HCT116 (cell line): ENCODE results near the gene EIF4E1B. TPM values are rescaled to one million over a fixed set of nuclear protein-coding genes. Genes with fewer than 3 reads are reported as not detected.

Source experiments
- ATAC-seq: fragments of 200-7000 bp; cut with Tn5 transposase; 2 replicates; pipeline ENCODE4 v1.9.1; 2020; ENCODE audit warnings: mild to moderate bottlenecking, moderate library complexity
- BruUV-seq: library from RNA; stranded (reverse); fragments of 400-500 nt; replicated peaks from 2 replicates; lab custom pipeline; 2021; lab: Mats Ljungman, UMichigan
- CTCF ChIA-PET: fragments of 300-600 bp; sonication (Branson Sonifier 250); formaldehyde crosslinking; loops from one replicate; lab custom pipeline; 2021; ENCODE audit warnings: antibody characterized with exemption; lab: Charles Lee
- POLR2A ChIA-PET: fragments of 300-600, 350-600 bp; sonication (Branson Sonifier 250); formaldehyde crosslinking; loops from one replicate; lab custom pipeline; 2021; ENCODE audit warnings: antibody characterized with exemption; lab: Charles Lee
- RAD21 ChIA-PET, 2 experiments: fragments of 300-600 bp; sonication (Branson Sonifier 250); formaldehyde crosslinking; loops; one replicate each; lab custom pipeline; 2023; ENCODE audit warnings: low total read pairs in 2 of 2; ENCODE audit not compliant: uncharacterized antibody in 2 of 2, unreplicated experiment in 2 of 2, low non-redundant PET in 1 of 2; lab: Charles Lee
- DNase-seq: peaks from one replicate; pipeline ENCODE4 v3.0.0-alpha.2; 2010; ENCODE audit warnings: low read depth, low spot score
- H2AFZ ChIP-seq: fragments of 200-600 bp; shearing (Covaris generic), sonication (generic); 2 replicates; pipeline ENCODE4 v1.6.1; 2017; ENCODE audit warnings: low read depth, mixed run types, mixed read lengths, antibody characterized with exemption, low read length; ENCODE audit not compliant: poor library complexity, severe bottlenecking
- H3K27ac ChIP-seq: 2 replicates; pipeline ENCODE4 v1.5.1; 2012; ENCODE audit warnings: low read depth, low read length
- H3K27me3 ChIP-seq: fragments of 200-600 bp; sonication (generic); 2 replicates; pipeline ENCODE4 v1.6.1; 2016; ENCODE audit warnings: mixed run types, low read length, mixed read lengths; ENCODE audit not compliant: insufficient read depth
- H3K36me3 ChIP-seq, 2 experiments: fragments of 200-500 bp in 1 of 2; fragments of 200-600 bp in 1 of 2; sonication (Bioruptor generic) in 1 of 2; sonication (generic) in 1 of 2; 2 replicates each; pipeline versions ENCODE4 v1.5.1 to v1.6.1; 2014 to 2016; ENCODE audit warnings: low read length in 2 of 2, inconsistent platforms in 1 of 2, mixed read lengths in 1 of 2, mixed run types in 1 of 2; ENCODE audit not compliant: insufficient read depth in 2 of 2, control insufficient read depth in 1 of 2
- H3K4me1 ChIP-seq, 2 experiments: fragments of 200-600 bp in 1 of 2; sonication (generic) in 1 of 2; 2 replicates each; pipeline versions ENCODE4 v1.5.1 to v1.6.1; 2012 to 2017; ENCODE audit warnings: low read length in 2 of 2, inconsistent platforms in 1 of 2, mild to moderate bottlenecking in 1 of 2, mixed read lengths in 1 of 2, mixed run types in 1 of 2, moderate library complexity in 1 of 2; ENCODE audit not compliant: insufficient read depth in 2 of 2, control insufficient read depth in 1 of 2
- H3K4me2 ChIP-seq: fragments of 200-600 bp; sonication (generic); 2 replicates; pipeline ENCODE4 v1.6.1; 2017; ENCODE audit warnings: mixed run types, low read length, mixed read lengths
- H3K4me3 ChIP-seq, 2 experiments: fragments of 200-600 bp in 1 of 2; sonication (generic) in 1 of 2; replicated peaks in 1 of 2; 2 replicates each; pipeline ENCODE4 v1.5.1; 2011 to 2016; ENCODE audit warnings: low read length in 2 of 2, control low read depth in 1 of 2, low read depth in 1 of 2, mild to moderate bottlenecking in 1 of 2, mixed read lengths in 1 of 2, mixed run types in 1 of 2
- H3K79me2 ChIP-seq: fragments of 200-600 bp; sonication (generic); 2 replicates; pipeline ENCODE4 v1.6.1; 2017; ENCODE audit warnings: mild to moderate bottlenecking, mixed run types, low read length, moderate library complexity, mixed read lengths; ENCODE audit not compliant: insufficient read depth
- H3K9ac ChIP-seq: fragments of 200-600 bp; sonication (generic); 2 replicates; pipeline ENCODE4 v1.6.1; 2016; ENCODE audit warnings: low read length, mixed read lengths
- H3K9me2 ChIP-seq: fragments of 200-600 bp; sonication (generic), shearing (Covaris generic); 2 replicates; pipeline ENCODE4 v1.6.1; 2017; ENCODE audit warnings: mixed run types, mild to moderate bottlenecking, moderate library complexity; ENCODE audit not compliant: insufficient read depth
- H3K9me3 ChIP-seq, 2 experiments: fragments of 200-500 bp in 1 of 2; fragments of 200-600 bp in 1 of 2; sonication (Bioruptor generic) in 1 of 2; sonication (generic) in 1 of 2; 2 replicates each; pipeline ENCODE4 v1.6.1; 2014 to 2017; ENCODE audit warnings: low read length in 2 of 2, mixed read lengths in 2 of 2, inconsistent platforms in 1 of 2, low read depth in 1 of 2, mild to moderate bottlenecking in 1 of 2, mixed run types in 1 of 2, moderate library complexity in 1 of 2; ENCODE audit not compliant: control insufficient read depth in 1 of 2, insufficient read depth in 1 of 2
- H4K20me1 ChIP-seq: fragments of 200-600 bp; sonication (generic), shearing (Covaris generic); 2 replicates; pipeline ENCODE4 v1.6.1; 2017; ENCODE audit warnings: mixed run types, mild to moderate bottlenecking, moderate library complexity; ENCODE audit not compliant: insufficient read depth
- EGR1 ChIP-seq: IDR thresholded peaks from 2 replicates; pipeline ENCODE4 v1.6.1; 2012; ENCODE audit warnings: low read depth
- ELF1 ChIP-seq: IDR thresholded peaks from 2 replicates; pipeline ENCODE4 v1.6.1; 2012; ENCODE audit warnings: low read depth, borderline replicate concordance
- EZH2phosphoT487 ChIP-seq: fragments of 200-600 bp; IDR thresholded peaks from 2 replicates; pipeline ENCODE4 v1.6.1; 2018; ENCODE audit warnings: antibody characterized with exemption, borderline replicate concordance
- FOSL1 ChIP-seq: IDR thresholded peaks from 2 replicates; pipeline ENCODE4 v1.6.1; 2012; ENCODE audit warnings: low read depth
- POLR2A ChIP-seq: IDR thresholded peaks from 2 replicates; pipeline ENCODE4 v1.7.0; 2011; ENCODE audit warnings: borderline replicate concordance; ENCODE audit not compliant: insufficient read depth, insufficient read length; ENCODE audit errors: extremely low read depth
- REST ChIP-seq: IDR thresholded peaks from 2 replicates; pipeline ENCODE4 v1.6.1; 2012; ENCODE audit warnings: low read depth
- SIN3A ChIP-seq: IDR thresholded peaks from 2 replicates; pipeline ENCODE4 v1.6.1; 2012; ENCODE audit warnings: low read depth
- TCF7L2 ChIP-seq: IDR thresholded peaks from 2 replicates; pipeline ENCODE4 v1.7.0; 2011; ENCODE audit warnings: borderline replicate concordance, inconsistent platforms; ENCODE audit not compliant: insufficient read depth, insufficient read length; ENCODE audit errors: extremely low read depth
- YY1 ChIP-seq: IDR thresholded peaks from 2 replicates; pipeline ENCODE4 v1.6.1; 2011; ENCODE audit warnings: low read length, low read depth, moderate library complexity, mild to moderate bottlenecking; ENCODE audit not compliant: insufficient replicate concordance; ENCODE audit errors: extremely low read depth
- ZBTB33 ChIP-seq: IDR thresholded peaks from 2 replicates; pipeline ENCODE4 v1.6.1; 2011; ENCODE audit warnings: mild to moderate bottlenecking, low read length, moderate library complexity; ENCODE audit not compliant: insufficient replicate concordance; ENCODE audit errors: extremely low read depth
- ZFX ChIP-seq: fragments of 450-650 bp; IDR thresholded peaks from 2 replicates; pipeline ENCODE4 v1.6.1; 2017
- ZNF274 ChIP-seq: fragments of 200-500 bp; sonication (Bioruptor generic); IDR thresholded peaks from 2 replicates; pipeline ENCODE4 v1.6.1; 2014; ENCODE audit warnings: mild to moderate bottlenecking, low read depth, low read length, inconsistent platforms
- intact Hi-C: fragments of 100-400 bp; cut with micrococcal nuclease; formaldehyde crosslinking; loops from 2 replicates; pipeline ENCODE4 v1.10.0; 2022
- total RNA-seq: library from RNA; stranded (reverse); gene quantifications from one replicate; pipeline ENCODE4 v1.2.1, GENCODE V29; 2021; ENCODE audit not compliant: unreplicated experiment
- TF ChIP-seq, protein P1 (sequence below): IDR thresholded peaks from 2 replicates; pipeline ENCODE4 v1.6.1; 2012

EIF4E1B gene
- total RNA-seq, 1 experiment from 2014 or later, result 0.07 TPM

GRCh38 chr5:176619569-176620332 lies 10.7 kb upstream of the EIF4E1B start:
- Histone ChIP-seq H3K36me3 (no peaks in the 10 kb centered on the region), H2AFZ (peak overlapping the region; percentile 74)
- TF ChIP-seq FOSL1, result no peak
- no peak for TF ChIP-seq ZNF274
- TF ChIP-seq, protein P1, sequence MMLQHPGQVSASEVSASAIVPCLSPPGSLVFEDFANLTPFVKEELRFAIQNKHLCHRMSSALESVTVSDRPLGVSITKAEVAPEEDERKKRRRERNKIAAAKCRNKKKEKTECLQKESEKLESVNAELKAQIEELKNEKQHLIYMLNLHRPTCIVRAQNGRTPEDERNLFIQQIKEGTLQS, result no peak
- TF ChIP-seq SIN3A, result no peak
- no peak for TF ChIP-seq ELF1
- TF ChIP-seq TCF7L2, result no peak
- TF ChIP-seq EZH2phosphoT487, result no peak
- TF ChIP-seq REST, result no peak
- TF ChIP-seq EGR1, result no peak
- TF ChIP-seq ZBTB33, result no peak
- TF ChIP-seq POLR2A, result no peak
- TF ChIP-seq ZFX, result no peak
- TF ChIP-seq YY1, result no peak
- TF ChIP-seq, all 23 proteins: peak for 0
- Histone ChIP-seq H3K4me2 (peak overlapping the region; percentile 71), H4K20me1 (no peaks in the 10 kb centered on the region), H3K9me3 (no peaks in the 10 kb centered on the region), H3K27me3 (no peaks in the 10 kb centered on the region), H3K4me1 (peaks cover 9 to 23% of the 10 kb centered on the region in 2 experiments), H3K27ac (no peak overlapping the region), H3K4me3 (no peak overlapping the region), H3K79me2 (no peaks in the 10 kb centered on the region), H3K9ac (no peak overlapping the region), H3K9me2 (no peaks in the 10 kb centered on the region)
- intact Hi-C loops, result loop anchor here (1.0 kb wide), 2 partner anchors 45 to 203 kb away; partner anchors contain the start of gene CLTB
- ChIA-PET CTCF (no interaction called here), RAD21 (no interaction called here), POLR2A (no interaction called here)
- DNase-seq (no peak), ATAC-seq (no peak)
- BruUV-seq, result no TSS peak
